NCI-H2196 (cell line): ENCODE results near the gene TEX26.
A peak's percentile ranks its signal among the peaks of the same experiment; 100 is the strongest.

Experiments used
- DNase-seq: peaks from one replicate; lab custom pipeline; 2025; ENCODE audit not compliant: unreplicated experiment; lab: John Stamatoyannopoulos, UW

Gene TEX26

GRCh38 chr13:30932481-30933353 is at the start of gene TEX26:
Gene TEX26, plus strand, starts transcription at chr13:30932656. Its CDS starts 60 bp downstream, at chr13:30932716.
- DNase-seq, result no peak

GRCh38 chr13:30882996-30883766 is 49.3 kb upstream of the TEX26 start:
- DNase-seq, result no peak

- peak; percentile 4 for DNase-seq
These were observed 47.9 kb upstream of the TEX26 start for GRCh38 chr13:30884543-30884942.

- no peak for DNase-seq
These were observed 43.2 kb upstream of the TEX26 start for GRCh38 chr13:30889196-30889690.

GRCh38 chr13:30892966-30893365 is 39.5 kb upstream of the TEX26 start:
- DNase-seq, result no peak

GRCh38 chr13:30895773-30896172 is 36.7 kb upstream of the TEX26 start:
- no peak for DNase-seq

GRCh38 chr13:30898070-30898469 is 34.4 kb upstream of the TEX26 start:
- DNase-seq, result no peak

- DNase-seq, result no peak
These were observed 33.7 kb upstream of the TEX26 start for GRCh38 chr13:30898678-30899241.

GRCh38 chr13:30900436-30900835 is 32.0 kb upstream of the TEX26 start:
- no peak for DNase-seq

- no peak for DNase-seq
These were observed 31.3 kb upstream of the TEX26 start for GRCh38 chr13:30900952-30901749.

- DNase-seq, result no peak
These were observed 28.4 kb upstream of the TEX26 start for GRCh38 chr13:30904043-30904442.

GRCh38 chr13:30905932-30906383 is 26.5 kb upstream of the TEX26 start, which contains the start of gene MEDAG:
Gene MEDAG, plus strand, starts transcription at chr13:30906271. Its CDS starts 245 bp downstream, at chr13:30906516.
- no peak for DNase-seq

GRCh38 chr13:30906411-30907051 is 25.9 kb upstream of the TEX26 start:
- DNase-seq, result no peak

- peak; percentile 5 for DNase-seq
These were observed 25.2 kb upstream of the TEX26 start for GRCh38 chr13:30907121-30907861.

GRCh38 chr13:30908416-30908980 is 24.0 kb upstream of the TEX26 start:
- DNase-seq, result no peak

- no peak for DNase-seq
These were observed 21.8 kb upstream of the TEX26 start for GRCh38 chr13:30910676-30911075.

- DNase-seq, result no peak
These were observed 16.5 kb upstream of the TEX26 start for GRCh38 chr13:30915691-30916541.

- DNase-seq, result no peak
These were observed 15.5 kb upstream of the TEX26 start for GRCh38 chr13:30916991-30917390.
